Suppressor macrophage (primary cell): Measurements from ENCODE around the gene SUSD1.
"Not testable (repeated sequence)": the region's sequence is repeated elsewhere in the genome, so short reads cannot be mapped to it uniquely, and the experiment has no call there.

Experiments used
- DNase-seq, 4 experiments: peaks; one replicate each; pipeline ENCODE4 v3.0.0-alpha.2; 2020 to 2022

SUSD1 gene

GRCh38 chr9:112173489-112174221 is 1.4 kb downstream of the SUSD1 start:
- no peak for DNase-seq

GRCh38 chr9:112170968-112171367 is 4.1 kb downstream of the SUSD1 start:
- DNase-seq, result no peak

DNA sequence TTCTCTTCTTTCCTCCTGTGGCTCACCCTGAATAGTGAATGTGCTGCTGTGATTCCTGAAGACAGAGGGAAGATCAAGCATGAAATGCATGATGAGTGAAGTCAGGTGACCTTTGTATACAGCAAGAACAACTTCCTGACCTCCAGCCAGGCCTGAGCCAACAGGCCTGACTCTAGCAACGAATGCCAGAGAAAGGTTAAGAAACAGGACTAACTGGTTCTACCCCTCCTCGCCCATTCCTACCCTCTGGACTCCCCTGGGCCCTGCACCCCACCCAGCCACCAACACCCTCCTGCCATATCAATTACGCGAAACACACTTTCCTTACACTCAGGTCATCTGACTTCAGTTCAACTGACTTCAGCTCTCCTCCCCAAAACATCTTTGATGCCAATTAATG is 4.9 kb downstream of the SUSD1 start:
- DNase-seq, result no peak

DNA sequence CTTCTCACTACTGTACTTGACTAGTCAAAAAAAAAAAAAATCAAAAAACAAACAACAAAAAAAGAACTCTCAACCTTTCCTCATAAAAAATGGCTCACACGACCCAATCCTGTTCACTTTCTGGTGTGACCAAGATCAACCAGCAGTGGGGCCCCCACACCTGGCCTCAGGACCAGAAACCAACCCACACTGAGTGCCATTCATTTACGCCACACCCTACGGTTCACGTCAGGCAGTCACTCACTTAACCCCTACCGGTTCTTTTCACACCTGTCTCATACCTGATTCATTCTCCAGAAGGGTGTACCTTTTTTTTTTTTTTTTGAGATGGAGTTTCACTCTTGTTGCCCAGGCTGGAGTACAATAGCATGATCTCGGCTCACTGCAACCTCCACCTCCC is 5.7 kb downstream of the SUSD1 start:
- no peak for DNase-seq

GRCh38 chr9:112168197-112168596 is 6.9 kb downstream of the SUSD1 start:
- DNase-seq, result no peak

- no peak for DNase-seq
These were observed 8.6 kb downstream of the SUSD1 start for GRCh38 chr9:112166176-112167140.

DNA sequence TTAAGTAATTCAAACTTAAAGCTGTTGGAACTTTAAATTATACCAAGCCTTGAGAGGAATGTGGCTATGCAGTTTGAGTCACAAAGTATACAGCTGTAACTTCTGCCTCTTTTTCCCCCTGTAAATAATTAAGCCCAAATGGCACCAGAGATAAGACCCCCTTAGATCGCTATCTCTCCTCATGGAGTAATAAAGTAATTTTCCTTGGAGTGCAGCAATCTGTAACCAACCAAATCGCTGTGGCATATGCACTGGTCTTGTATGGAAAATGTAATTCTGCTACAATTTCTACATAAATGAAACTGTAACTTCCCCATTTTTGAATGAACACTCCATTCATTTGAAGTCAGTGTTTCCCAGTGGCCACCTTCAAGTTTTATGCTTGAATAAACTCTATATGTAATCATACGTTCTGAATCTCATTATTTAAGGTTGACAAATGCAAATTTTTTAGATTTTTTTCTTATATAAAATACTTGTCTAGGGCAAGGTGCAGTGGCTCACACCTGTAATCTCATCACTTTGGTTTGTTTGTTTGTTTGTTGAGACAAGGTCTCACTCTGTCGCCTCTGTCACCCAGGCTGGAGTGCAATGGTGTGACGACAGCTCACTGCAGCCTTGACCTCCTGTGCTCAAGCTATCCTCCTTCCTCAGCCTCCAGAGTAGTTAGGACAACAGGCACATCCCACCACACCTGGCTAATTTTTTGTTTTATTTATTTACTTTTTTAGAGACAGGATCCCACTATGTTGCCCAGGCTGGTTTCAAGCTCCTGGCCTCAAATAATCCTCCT is 12.3 kb downstream of the SUSD1 start:
- peak in 3 of 4 experiments; percentile 29 to 64 (median 58) for DNase-seq

DNA sequence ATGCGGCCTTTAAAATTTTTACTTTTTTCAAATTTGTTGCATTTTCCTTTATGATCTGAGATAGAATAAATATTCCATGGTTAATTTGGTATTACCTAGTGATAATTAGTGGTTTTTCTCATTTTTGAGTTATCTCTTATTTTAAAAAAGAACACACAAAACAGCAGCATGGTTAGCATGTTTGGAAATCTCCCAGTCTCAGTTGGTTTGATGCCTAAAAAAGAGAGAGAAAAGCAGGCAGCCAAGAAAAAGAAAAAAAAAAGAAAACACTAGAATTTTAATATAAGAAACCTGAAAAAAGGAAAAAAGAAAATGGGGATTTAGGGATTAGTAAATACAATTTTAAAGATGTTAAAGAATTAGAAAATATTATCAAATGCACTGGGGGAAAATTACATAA is 15.3 kb downstream of the SUSD1 start:
- no peak for DNase-seq

DNA sequence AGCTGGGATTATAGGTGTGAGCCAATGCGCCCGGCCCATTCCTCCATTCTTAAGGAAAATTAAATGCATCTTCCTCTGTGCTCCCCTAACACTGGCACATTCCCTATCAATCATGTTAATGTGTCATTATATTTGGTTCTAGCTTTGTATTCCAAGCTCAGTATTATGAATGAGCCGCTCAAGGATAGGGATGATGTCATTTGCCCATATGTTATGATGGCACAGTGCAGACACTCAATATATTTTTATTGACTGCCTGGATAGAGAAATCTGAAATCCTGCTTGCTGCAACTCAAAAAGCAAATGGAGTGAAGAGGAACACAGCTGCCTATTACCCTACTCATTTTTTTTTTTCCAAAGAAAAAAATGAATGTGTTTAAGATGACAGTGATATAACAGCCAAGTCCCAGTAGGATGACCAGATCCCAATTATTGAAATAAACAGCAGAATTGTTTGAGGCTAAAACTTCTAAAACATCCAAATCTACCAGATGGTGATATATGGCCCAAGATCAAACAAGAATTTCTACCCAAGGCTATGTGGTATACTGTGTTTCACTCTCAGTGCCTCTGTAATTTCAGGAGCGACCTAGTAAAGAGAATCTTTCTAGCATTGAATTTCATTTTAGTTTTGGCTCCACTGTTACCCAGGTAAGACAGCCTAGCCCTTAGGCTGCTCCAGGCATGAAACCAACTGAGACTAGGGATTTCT is 16.3 kb downstream of the SUSD1 start:
- no peak for DNase-seq

DNA sequence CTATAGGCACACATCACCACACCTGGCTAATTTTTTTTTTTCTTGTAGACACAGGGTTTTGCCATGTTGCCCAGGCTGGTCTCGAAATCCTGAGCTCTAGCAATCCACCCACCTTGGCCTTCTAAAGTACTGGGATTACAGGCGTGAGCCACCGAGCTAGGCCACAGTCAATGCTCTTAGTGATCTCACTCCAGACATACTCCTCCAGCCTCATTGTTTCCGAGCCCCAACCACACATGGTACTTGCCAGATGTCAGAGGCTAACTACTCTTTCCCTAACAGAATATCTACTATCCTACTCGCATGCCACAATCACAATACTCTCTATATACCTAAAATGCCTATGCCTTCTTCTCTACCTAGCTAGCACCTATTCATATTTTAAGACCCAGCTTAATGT is 17.1 kb downstream of the SUSD1 start:
- no peak for DNase-seq

GRCh38 chr9:112157087-112157486 is 18.0 kb downstream of the SUSD1 start:
- no peak for DNase-seq

DNA sequence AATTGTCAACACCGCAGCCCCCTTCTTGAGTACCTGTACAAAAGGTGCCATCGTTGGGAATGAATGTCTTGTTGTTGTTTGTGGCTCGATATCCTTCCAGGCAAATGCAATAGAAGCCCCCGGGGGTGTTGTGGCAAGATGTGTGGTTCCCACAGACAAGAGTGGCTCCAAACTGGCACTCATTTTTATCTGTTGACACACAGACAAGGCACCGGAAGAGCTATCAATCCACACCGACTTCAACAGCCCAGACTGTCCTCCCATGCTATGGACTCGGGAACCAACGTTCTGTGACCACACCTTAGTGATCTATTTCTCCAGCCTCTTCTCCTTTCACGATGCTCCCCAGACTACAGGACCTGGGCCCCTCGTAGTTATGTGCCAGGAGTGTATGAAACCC is 25.9 kb downstream of the SUSD1 start:
- DNase-seq, result no peak

DNA sequence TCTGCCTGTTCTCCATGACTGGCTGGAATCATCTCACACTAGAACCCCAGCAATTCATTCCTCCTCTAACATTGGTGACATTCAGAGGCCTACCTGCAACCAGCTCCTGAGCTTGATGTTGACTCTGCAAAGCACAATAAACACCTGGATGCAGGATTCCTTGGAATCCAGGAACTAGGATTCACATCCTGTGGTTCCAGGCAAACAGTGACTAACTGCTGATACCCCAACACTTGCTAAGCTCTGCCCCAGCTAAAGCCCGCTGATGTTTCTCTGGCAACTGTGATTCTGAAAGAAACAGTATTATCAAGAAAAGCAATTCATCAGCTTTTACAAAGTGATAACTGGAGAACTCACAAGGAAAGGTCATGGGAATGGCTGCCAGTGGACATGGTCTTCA is 29.2 kb downstream of the SUSD1 start:
- DNase-seq, result no peak

DNA sequence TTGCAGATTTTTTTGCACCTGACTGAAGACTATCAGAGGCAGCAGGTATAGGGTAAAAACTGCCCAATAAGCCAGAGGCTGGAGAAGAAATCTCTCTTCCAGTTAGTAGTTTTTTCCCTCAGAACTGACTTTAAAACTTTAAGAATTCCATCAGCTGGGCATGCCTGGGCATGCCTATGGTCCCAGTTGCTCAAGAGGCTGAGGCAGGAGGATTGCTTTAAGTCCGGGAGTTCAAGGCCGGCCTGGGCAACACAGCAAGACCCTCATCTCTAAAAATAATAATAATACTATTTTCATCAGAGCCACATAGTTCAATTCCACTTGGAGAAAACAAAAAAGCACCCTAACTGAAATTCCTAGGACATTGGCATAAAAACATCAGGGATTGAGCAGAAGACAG is 30.3 kb downstream of the SUSD1 start:
- DNase-seq, result no peak

DNA sequence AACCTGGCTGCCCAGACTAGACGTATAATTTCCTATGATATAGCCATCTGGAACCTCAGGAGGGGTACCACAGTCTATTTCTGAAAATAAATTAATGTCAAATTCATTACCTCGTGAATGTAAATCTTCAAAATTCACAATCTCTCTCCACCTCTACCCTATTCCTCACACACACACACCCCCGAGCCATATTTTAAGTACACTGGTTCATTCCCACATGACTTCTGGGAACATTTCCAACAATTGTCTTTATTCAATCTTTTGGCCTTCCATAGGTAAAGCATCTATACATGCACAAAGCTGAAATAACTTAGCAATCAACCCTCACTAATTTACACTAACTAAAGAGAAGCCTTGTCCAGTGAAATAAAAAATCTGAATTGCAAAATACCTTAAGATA is 32.7 kb downstream of the SUSD1 start:
- no peak for DNase-seq

DNA sequence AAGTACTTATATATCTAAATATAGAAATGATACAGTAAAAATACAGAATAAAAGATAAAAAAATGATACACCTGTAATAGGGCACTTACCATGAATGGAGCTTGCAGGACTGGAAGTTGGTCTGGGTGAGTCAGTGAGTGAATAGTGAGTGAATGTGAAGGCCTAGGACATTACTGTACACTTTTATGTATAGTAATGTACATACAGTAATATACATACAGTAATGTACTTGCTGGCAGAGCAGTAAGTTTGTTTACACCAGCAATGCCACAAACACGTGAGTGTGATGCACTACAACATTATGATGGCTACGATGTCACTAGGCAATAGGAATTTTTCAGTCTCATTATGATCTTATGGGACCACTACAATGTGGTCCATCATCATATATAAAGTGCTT is 34.2 kb downstream of the SUSD1 start:
- no peak for DNase-seq

DNA sequence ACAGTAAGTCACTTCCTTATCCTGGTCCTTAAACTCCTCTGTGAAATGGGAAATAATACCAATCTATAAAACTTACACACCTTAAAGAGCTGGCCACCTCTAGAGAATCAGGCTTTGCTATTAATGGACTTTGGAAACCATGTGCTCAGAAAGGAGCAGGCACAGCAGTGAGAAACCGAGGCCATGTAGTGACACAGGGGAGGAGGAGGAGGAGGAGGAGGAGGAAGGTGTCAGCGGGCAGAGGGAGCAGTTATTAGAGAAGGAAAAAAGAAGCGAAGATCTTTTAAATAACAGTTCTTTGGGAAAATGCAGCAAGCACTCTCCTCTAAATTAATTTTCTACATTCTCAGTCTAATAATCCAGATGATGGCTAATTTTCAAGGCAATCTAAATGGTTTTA is 38.0 kb downstream of the SUSD1 start:
- DNase-seq, result no peak

- DNase-seq, result no peak
These were observed 39.4 kb downstream of the SUSD1 start for GRCh38 chr9:112135706-112136105.

- not testable (repeated sequence) for DNase-seq
These were observed 41.3 kb downstream of the SUSD1 start for GRCh38 chr9:112133806-112134205.

GRCh38 chr9:112132356-112132755 is 42.7 kb downstream of the SUSD1 start:
- no peak for DNase-seq

DNA sequence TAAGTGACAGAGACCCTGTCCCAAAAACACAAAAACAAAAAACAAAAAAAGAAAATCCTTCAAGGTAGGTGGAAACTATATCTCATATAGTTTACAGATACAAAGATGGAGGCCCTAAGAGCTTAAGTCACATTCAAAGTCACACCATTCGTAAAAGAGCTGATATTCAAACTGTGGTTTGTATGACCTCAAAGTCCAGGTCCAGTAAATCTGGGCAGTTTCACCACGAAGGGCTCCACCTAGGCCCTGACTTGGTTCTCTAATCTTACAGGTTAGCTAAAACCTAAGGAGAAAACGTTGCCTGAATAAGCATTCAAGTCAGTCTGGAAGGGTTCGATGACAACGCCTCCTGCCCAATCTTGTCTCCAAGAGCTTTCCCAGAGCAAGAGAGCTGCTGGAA is 44.1 kb downstream of the SUSD1 start:
- no peak for DNase-seq

- no peak for DNase-seq
These were observed 44.8 kb downstream of the SUSD1 start for GRCh38 chr9:112130347-112130746.
